Transverse colon (tissue), 4 donors: Measurements from ENCODE around the gene ITIH5. TPM values are rescaled to one million over a fixed set of nuclear protein-coding genes. Genes with fewer than 3 reads are reported as not detected.

ENCODE experiments used
- DNase-seq: peaks from one replicate; pipeline ENCODE4 v3.0.0-alpha.2; 2019
- H3K27ac ChIP-seq, 4 donors: fragments of 200-600 bp; sonication (generic); 2 replicates each; pipeline ENCODE4 v1.5.1; 2016 to 2018; ENCODE audit warnings: inconsistent platforms in 4 of 4
- H3K27me3 ChIP-seq: fragments of 200-600 bp; sonication (generic); 2 replicates; pipeline ENCODE4 v1.5.1; 2017; ENCODE audit warnings: inconsistent platforms
- H3K36me3 ChIP-seq, 4 donors: fragments of 200-600 bp; sonication (generic); 2 replicates each; pipeline ENCODE4 v1.5.1; 2017 to 2019; ENCODE audit warnings: inconsistent platforms in 4 of 4
- H3K4me1 ChIP-seq, 4 donors: fragments of 200-600 bp; sonication (generic); 2 replicates each; pipeline ENCODE4 v1.5.1; 2017 to 2020; ENCODE audit warnings: inconsistent platforms in 4 of 4
- H3K4me3 ChIP-seq, 4 donors: fragments of 200-600 bp; sonication (generic); 1 replicate in 1 of 4; 2 replicates in 3 of 4; pipeline versions ENCODE4 v1.5.1 to v1.6.1; 2017 to 2019; ENCODE audit warnings: inconsistent platforms in 4 of 4
- H3K9me3 ChIP-seq, 2 donors: fragments of 200-600 bp; sonication (generic); 2 replicates each; pipeline ENCODE4 v1.5.1; 2017 to 2019; ENCODE audit warnings: inconsistent platforms in 2 of 2
- EP300 ChIP-seq: sonication (generic); formaldehyde crosslinking; IDR thresholded peaks from one replicate; pipeline ENCODE4 v1.6.1; 2017; ENCODE audit warnings: antibody characterized with exemption, low read depth
- POLR2A ChIP-seq: fragments of 450-650 bp; IDR thresholded peaks from one replicate; pipeline ENCODE4 v1.6.1; 2016; ENCODE audit warnings: antibody characterized with exemption, mild to moderate bottlenecking, moderate library complexity
- POLR2AphosphoS5 ChIP-seq, 3 donors: sonication (generic); formaldehyde crosslinking; IDR thresholded peaks; one replicate each; pipeline ENCODE4 v1.6.1; 2016; ENCODE audit warnings: antibody characterized with exemption in 3 of 3
- WGBS, 2 donors: methylation state at CpG; one replicate each; pipeline ENCODE4 v1.1.5; 2018; ENCODE audit warnings: low coverage in 1 of 2; 5-methylcytosine and 5-hydroxymethylcytosine counted together
- in situ Hi-C, 4 donors: fragments of 200-750 bp; cut with MboI; loops; one replicate each; pipeline versions ENCODE4 v1.15.0 to v1.15.1; 2017; ENCODE audit warnings: low sequenced_read_pairs in 3 of 4, low pct_ligation_motif_present in 1 of 4, low pct_unique_long_range_greater_than_20kb in 1 of 4
- intact Hi-C: fragments of 100-400 bp; cut with DNase I; formaldehyde crosslinking; loops from one replicate; pipeline ENCODE4 v1.15.1; 2023; ENCODE audit warnings: low total_unique reads
- total RNA-seq, 4 donors: library from RNA; depleted of rRNA; stranded (reverse); fragments of >200 nt; gene quantifications; one replicate each; pipeline ENCODE4 v1.1.0, GENCODE V29; 2016
- TF ChIP-seq, protein P1 (sequence below), 5 experiments: fragments of 200-600 bp in 3 of 5; fragments of 450-650 bp in 2 of 5; sonication (generic) in 3 of 5; IDR thresholded peaks; 1 replicate in 2 of 5; 2 replicates in 3 of 5; pipeline ENCODE4 v1.5.1; 2016 to 2017; ENCODE audit warnings: antibody characterized with exemption in 5 of 5, inconsistent platforms in 3 of 5, mild to moderate bottlenecking in 2 of 5, moderate library complexity in 1 of 5

The ITIH5 gene
- total RNA-seq, 4 donors from 2014 or later: 13.2 to 169 (median 17.0) TPM

DNA sequence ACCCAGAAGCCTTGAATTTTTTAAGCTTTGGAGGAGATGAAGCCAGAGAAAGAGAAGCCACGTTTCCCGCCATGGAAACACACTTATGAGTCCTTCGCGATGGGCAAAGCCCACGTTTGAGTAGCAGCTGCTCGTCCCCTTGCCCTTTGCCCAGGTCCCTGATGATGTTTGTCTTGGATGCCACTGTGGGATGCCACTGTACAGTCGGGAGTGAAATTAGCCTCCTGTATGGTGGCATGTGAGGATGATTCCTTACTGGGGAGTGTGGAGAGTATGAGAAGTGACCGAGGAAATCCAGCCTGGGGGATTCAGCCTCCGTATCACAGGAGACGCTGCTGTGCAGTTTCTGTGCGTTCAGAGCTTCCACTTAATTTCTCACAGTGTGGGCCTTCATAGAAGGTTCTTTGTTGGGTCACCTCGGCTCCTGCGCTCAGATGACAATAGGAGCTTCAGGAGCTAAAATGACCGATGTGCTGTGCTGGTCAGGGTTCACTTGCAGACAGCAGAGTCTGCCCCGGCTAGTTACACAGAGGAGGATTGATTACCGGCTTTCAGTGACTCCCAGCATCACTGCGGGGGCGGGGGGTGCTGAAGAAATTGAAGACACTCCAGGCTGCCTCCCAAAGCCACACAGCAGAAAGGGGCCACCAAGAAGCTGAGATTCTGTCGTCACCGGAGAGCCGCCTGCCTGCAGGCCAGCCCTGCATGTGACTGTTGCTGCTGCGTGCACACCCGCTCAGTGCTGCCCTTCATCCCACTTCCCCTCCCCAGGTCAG is 133.9 kb downstream of the ITIH5 start:
- TF ChIP-seq, protein P1, sequence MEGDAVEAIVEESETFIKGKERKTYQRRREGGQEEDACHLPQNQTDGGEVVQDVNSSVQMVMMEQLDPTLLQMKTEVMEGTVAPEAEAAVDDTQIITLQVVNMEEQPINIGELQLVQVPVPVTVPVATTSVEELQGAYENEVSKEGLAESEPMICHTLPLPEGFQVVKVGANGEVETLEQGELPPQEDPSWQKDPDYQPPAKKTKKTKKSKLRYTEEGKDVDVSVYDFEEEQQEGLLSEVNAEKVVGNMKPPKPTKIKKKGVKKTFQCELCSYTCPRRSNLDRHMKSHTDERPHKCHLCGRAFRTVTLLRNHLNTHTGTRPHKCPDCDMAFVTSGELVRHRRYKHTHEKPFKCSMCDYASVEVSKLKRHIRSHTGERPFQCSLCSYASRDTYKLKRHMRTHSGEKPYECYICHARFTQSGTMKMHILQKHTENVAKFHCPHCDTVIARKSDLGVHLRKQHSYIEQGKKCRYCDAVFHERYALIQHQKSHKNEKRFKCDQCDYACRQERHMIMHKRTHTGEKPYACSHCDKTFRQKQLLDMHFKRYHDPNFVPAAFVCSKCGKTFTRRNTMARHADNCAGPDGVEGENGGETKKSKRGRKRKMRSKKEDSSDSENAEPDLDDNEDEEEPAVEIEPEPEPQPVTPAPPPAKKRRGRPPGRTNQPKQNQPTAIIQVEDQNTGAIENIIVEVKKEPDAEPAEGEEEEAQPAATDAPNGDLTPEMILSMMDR (IDR thresholded peaks at IDR 0.05): no peak
- TF ChIP-seq EP300 (no peak), POLR2A (no peak), POLR2AphosphoS5 (IDR thresholded peaks at IDR 0.05) (no peak)
- intact Hi-C loops: no loop called here
- Histone ChIP-seq H3K9me3 (no peaks in the 10 kb centered on the region), H3K27ac (no peak overlapping the region), H3K36me3 (no peaks in the 10 kb centered on the region), H3K4me1 (no peaks in the 10 kb centered on the region), H3K27me3 (no peaks in the 10 kb centered on the region), H3K4me3 (no peak overlapping the region)
- DNase-seq: no peak
- in situ Hi-C loops: loop anchor here in 1 of 4 donors (5.0 kb wide), 1 partner anchor 149 kb away; no protein-coding TSS in a partner anchor
- WGBS, 2 donors: 75% methylated on average over 23 of the region's 23 CpGs; no CpG with 5 or more reads in 1 of the 2 donors

GRCh38 chr10:7529638-7530037 is 137.1 kb downstream of the ITIH5 start:
- Histone ChIP-seq H3K9me3 (no peaks in the 10 kb centered on the region), H3K27me3 (no peaks in the 10 kb centered on the region), H3K27ac (no peak overlapping the region), H3K36me3 (no peaks in the 10 kb centered on the region), H3K4me1 (no peaks in the 10 kb centered on the region), H3K4me3 (no peak overlapping the region)
- in situ Hi-C loops (loop anchor here in 3 of 4 donors (5.0 to 10.0 kb wide), 3 partner anchors 153 to 1775 kb away; no protein-coding TSS in a partner anchor), intact Hi-C loops (loop anchor here (2.0 kb wide), 1 partner anchor 161 kb away; no protein-coding TSS in a partner anchor)
- no peak for TF ChIP-seq EP300
- TF ChIP-seq, protein P1 (IDR thresholded peaks at IDR 0.05): peak in 2 of 5 experiments; percentile 8 to 9
- DNase-seq: no peak
- 25% methylated on average over 7 of the region's 7 CpGs; no CpG with 5 or more reads in 1 of the 2 donors for WGBS, 2 donors

DNA sequence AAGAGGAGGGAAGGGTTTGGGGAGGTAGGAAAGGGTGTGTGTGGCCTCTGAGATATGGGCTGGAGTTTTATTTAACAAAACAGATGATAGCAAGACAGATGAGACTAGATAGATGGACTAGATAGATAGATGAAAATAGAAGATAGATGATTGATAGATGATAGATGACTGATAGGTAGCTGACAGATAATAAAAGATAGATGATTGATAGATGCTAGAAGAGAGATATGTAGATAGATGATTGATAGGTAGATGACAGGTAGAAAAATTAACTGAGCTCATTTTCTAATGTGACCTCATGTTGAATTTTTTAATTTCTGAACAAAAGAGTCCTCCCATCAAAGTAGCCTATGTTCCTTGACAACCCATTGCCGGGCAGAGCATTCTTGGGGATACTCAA is 139.3 kb downstream of the ITIH5 start:
- Histone ChIP-seq H3K9me3 (no peaks in the 10 kb centered on the region), H3K36me3 (no peaks in the 10 kb centered on the region), H3K27me3 (no peaks in the 10 kb centered on the region), H3K4me3 (no peak overlapping the region), H3K27ac (no peak overlapping the region), H3K4me1 (no peaks in the 10 kb centered on the region)
- in situ Hi-C loops: loop anchor here in 2 of 4 donors (5.0 to 10.0 kb wide), 2 partner anchors 160 to 1777 kb away; no protein-coding TSS in a partner anchor
- TF ChIP-seq, protein P1 (IDR thresholded peaks at IDR 0.05): no peak
- TF ChIP-seq POLR2A (no peak), EP300 (no peak), POLR2AphosphoS5 (IDR thresholded peaks at IDR 0.05) (no peak)
- no peak for DNase-seq
- 96 to 100% methylated on average over 1 of the region's 1 CpG for WGBS, 2 donors
- intact Hi-C loops: no loop called here

- Histone ChIP-seq H3K4me1 (no peaks in the 10 kb centered on the region), H3K27me3 (no peaks in the 10 kb centered on the region), H3K36me3 (no peaks in the 10 kb centered on the region), H3K27ac (no peak overlapping the region), H3K4me3 (no peak overlapping the region), H3K9me3 (no peaks in the 10 kb centered on the region)
- intact Hi-C loops: no loop called here
- TF ChIP-seq POLR2AphosphoS5 (IDR thresholded peaks at IDR 0.05) (no peak), POLR2A (no peak), EP300 (no peak)
- TF ChIP-seq, protein P1 (IDR thresholded peaks at IDR 0.05): no peak
- WGBS, 2 donors: 82 to 92% methylated on average over 2 to 19 of the region's 19 CpGs
- no peak for DNase-seq
- in situ Hi-C loops: loop anchor here in 2 of 4 donors (5.0 to 10.0 kb wide), 2 partner anchors 161 to 1779 kb away; no protein-coding TSS in a partner anchor
Measured at GRCh38 chr10:7526017-7526400, 140.8 kb downstream of the ITIH5 start.
